ENCODE results near the gene TRIM32.

DNA sequence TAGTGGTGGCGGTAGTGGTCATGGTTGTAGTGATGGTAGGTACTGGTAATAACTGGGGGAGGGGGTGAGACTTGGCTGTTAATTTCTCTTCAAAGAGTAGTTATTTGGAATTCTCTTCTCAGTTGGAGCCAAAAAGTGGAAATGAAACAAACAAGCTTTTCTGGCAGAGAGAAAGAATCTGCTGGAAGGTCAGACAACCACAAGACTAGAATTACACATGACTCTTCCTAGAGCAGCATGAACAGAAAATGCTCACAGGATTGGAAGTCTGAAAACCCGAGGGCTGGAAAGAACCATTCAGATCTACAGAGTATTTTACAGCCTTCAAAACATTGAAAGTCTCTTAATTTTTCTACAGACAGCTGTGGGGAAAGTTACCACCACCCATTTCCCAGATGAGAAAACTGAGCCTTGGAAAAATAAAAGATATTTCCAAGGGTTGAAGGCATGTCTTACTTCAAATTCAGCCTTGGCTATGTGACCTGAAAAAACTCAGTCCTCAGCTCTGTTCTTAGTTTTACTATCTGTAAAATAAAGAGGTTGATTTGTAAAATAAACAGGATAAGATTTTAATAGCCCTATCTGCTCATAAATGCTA lies 42.9 kb upstream of the TRIM32 start:
- TF ChIP-seq, protein P1, sequence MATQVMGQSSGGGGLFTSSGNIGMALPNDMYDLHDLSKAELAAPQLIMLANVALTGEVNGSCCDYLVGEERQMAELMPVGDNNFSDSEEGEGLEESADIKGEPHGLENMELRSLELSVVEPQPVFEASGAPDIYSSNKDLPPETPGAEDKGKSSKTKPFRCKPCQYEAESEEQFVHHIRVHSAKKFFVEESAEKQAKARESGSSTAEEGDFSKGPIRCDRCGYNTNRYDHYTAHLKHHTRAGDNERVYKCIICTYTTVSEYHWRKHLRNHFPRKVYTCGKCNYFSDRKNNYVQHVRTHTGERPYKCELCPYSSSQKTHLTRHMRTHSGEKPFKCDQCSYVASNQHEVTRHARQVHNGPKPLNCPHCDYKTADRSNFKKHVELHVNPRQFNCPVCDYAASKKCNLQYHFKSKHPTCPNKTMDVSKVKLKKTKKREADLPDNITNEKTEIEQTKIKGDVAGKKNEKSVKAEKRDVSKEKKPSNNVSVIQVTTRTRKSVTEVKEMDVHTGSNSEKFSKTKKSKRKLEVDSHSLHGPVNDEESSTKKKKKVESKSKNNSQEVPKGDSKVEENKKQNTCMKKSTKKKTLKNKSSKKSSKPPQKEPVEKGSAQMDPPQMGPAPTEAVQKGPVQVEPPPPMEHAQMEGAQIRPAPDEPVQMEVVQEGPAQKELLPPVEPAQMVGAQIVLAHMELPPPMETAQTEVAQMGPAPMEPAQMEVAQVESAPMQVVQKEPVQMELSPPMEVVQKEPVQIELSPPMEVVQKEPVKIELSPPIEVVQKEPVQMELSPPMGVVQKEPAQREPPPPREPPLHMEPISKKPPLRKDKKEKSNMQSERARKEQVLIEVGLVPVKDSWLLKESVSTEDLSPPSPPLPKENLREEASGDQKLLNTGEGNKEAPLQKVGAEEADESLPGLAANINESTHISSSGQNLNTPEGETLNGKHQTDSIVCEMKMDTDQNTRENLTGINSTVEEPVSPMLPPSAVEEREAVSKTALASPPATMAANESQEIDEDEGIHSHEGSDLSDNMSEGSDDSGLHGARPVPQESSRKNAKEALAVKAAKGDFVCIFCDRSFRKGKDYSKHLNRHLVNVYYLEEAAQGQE (tag by site-specific recombination; IDR thresholded peaks at IDR 0.05): no peak
- TF ChIP-seq ZNF76 (tag by site-specific recombination; IDR thresholded peaks at IDR 0.05; ENCODE audit: borderline replicate concordance, low read depth): no peak
- no peak for TF ChIP-seq ZNF133 (tag by site-specific recombination; IDR thresholded peaks at IDR 0.05)
- TF ChIP-seq CTCF (tag by site-specific recombination; IDR thresholded peaks at IDR 0.05): no peak
- no peak for TF ChIP-seq ZNF629 (tag by site-specific recombination; IDR thresholded peaks at IDR 0.05)
- no peak for TF ChIP-seq BCL11A (tag by site-specific recombination; IDR thresholded peaks at IDR 0.05; ENCODE audit: low read depth)
- no peak for TF ChIP-seq ZNF121 (tag by site-specific recombination; IDR thresholded peaks at IDR 0.05)
- no peak for TF ChIP-seq ZNF580 (tag by site-specific recombination; IDR thresholded peaks at IDR 0.05)
- no peak for TF ChIP-seq ZNF777 (tag by site-specific recombination; IDR thresholded peaks at IDR 0.05; ENCODE audit: borderline replicate concordance)
- no peak for TF ChIP-seq ELK4 (IDR thresholded peaks at IDR 0.05; ENCODE audit: borderline replicate concordance, low read depth, low read length)
- TF ChIP-seq, protein P2, sequence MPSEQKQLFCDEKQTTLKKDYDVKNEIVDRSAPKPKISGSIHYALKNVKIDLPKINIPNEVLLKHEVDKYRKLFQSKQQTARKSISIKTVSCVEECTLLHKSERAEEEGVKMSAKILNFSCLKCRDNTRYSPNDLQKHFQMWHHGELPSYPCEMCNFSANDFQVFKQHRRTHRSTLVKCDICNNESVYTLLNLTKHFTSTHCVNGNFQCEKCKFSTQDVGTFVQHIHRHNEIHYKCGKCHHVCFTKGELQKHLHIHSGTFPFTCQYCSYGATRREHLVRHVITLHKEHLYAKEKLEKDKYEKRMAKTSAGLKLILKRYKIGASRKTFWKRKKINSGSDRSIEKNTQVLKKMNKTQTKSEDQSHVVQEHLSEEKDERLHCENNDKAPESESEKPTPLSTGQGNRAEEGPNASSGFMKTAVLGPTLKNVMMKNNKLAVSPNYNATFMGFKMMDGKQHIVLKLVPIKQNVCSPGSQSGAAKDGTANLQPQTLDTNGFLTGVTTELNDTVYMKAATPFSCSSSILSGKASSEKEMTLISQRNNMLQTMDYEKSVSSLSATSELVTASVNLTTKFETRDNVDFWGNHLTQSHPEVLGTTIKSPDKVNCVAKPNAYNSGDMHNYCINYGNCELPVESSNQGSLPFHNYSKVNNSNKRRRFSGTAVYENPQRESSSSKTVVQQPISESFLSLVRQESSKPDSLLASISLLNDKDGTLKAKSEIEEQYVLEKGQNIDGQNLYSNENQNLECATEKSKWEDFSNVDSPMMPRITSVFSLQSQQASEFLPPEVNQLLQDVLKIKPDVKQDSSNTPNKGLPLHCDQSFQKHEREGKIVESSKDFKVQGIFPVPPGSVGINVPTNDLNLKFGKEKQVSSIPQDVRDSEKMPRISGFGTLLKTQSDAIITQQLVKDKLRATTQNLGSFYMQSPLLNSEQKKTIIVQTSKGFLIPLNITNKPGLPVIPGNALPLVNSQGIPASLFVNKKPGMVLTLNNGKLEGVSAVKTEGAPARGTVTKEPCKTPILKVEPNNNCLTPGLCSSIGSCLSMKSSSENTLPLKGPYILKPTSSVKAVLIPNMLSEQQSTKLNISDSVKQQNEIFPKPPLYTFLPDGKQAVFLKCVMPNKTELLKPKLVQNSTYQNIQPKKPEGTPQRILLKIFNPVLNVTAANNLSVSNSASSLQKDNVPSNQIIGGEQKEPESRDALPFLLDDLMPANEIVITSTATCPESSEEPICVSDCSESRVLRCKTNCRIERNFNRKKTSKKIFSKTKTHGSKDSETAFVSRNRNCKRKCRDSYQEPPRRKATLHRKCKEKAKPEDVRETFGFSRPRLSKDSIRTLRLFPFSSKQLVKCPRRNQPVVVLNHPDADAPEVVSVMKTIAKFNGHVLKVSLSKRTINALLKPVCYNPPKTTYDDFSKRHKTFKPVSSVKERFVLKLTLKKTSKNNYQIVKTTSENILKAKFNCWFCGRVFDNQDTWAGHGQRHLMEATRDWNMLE (tag by site-specific recombination; conservative IDR thresholded peaks at IDR 0.05; ENCODE audit: low read depth): no peak
- TF ChIP-seq ZNF202 (tag by site-specific recombination; IDR thresholded peaks at IDR 0.05; ENCODE audit: borderline replicate concordance): no peak

Data from HEK293 (cell line).